WTC11 (cell line): ENCODE measurements around the gene ADIPOQ.

Experiments used
- CTCF ChIP-seq: fragments of 200-600 bp; IDR thresholded peaks from 2 replicates; pipeline ENCODE4 v1.8.0; 2022; ENCODE audit warnings: antibody characterized with exemption
- E2F1 ChIP-seq: sonication (generic); formaldehyde crosslinking; IDR thresholded peaks from 2 replicates; pipeline ENCODE4 v1.8.0; 2022; ENCODE audit warnings: mild to moderate bottlenecking, missing genetic modification reagents
- MYBL2 ChIP-seq: sonication (generic); formaldehyde crosslinking; IDR thresholded peaks from 2 replicates; pipeline ENCODE4 v1.8.1; 2023; ENCODE audit warnings: mild to moderate bottlenecking, moderate library complexity, missing genetic modification reagents
- SP1 ChIP-seq: sonication (generic); formaldehyde crosslinking; conservative IDR thresholded peaks from 2 replicates; pipeline ENCODE4 v1.8.1; 2022; ENCODE audit warnings: missing genetic modification reagents
- TEAD4 ChIP-seq: sonication (generic); formaldehyde crosslinking; IDR thresholded peaks from 2 replicates; pipeline ENCODE4 v1.8.0; 2022; ENCODE audit warnings: mild to moderate bottlenecking, missing genetic modification reagents

GRCh38 chr3:186880406-186880805 is 37.9 kb downstream of the ADIPOQ start:
- TF ChIP-seq SP1 (CRISPR knock-in tag) (no peak), CTCF (no peak), TEAD4 (CRISPR knock-in tag) (no peak), MYBL2 (CRISPR knock-in tag) (no peak), E2F1 (no peak)
